Measurements from ENCODE around the gene PTPN14.

DNA sequence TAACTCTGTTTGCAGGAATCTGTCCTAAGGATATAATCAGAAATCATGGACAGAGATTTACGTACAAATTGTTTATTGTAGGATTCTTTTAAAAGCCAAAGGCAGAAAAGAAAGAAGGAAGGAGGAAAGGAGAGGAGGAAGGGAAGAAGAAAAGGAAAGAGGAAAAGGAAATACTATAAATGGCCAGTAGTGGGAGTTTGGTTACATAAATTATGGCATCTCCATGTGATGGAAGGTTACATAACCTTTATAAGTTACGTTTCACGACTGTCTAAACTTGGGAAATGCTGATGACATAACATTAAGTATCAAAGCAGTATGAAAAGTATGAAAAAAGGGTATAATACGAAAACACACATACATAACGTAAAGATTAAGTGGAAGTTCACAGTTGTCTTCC is 231.5 kb downstream of the PTPN14 start:
- TF ChIP-seq EZH2 (IDR thresholded peaks at IDR 0.05; ENCODE audit: low read depth, unreplicated experiment) (no peak), POLR2AphosphoS5 (IDR thresholded peaks at IDR 0.05; ENCODE audit: low read depth) (no peak), EZH2phosphoT487 (IDR thresholded peaks at IDR 0.05; ENCODE audit: unreplicated experiment) (no peak), JUNB (IDR thresholded peaks at IDR 0.05; ENCODE audit: unreplicated experiment) (no peak), CREB1 (CRISPR knock-in tag; IDR thresholded peaks at IDR 0.05; ENCODE audit: low read depth) (no peak), ZNF331 (CRISPR knock-in tag; IDR thresholded peaks at IDR 0.05; ENCODE audit: low read depth) (no peak)
- TF ChIP-seq, protein P1, sequence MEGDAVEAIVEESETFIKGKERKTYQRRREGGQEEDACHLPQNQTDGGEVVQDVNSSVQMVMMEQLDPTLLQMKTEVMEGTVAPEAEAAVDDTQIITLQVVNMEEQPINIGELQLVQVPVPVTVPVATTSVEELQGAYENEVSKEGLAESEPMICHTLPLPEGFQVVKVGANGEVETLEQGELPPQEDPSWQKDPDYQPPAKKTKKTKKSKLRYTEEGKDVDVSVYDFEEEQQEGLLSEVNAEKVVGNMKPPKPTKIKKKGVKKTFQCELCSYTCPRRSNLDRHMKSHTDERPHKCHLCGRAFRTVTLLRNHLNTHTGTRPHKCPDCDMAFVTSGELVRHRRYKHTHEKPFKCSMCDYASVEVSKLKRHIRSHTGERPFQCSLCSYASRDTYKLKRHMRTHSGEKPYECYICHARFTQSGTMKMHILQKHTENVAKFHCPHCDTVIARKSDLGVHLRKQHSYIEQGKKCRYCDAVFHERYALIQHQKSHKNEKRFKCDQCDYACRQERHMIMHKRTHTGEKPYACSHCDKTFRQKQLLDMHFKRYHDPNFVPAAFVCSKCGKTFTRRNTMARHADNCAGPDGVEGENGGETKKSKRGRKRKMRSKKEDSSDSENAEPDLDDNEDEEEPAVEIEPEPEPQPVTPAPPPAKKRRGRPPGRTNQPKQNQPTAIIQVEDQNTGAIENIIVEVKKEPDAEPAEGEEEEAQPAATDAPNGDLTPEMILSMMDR (conservative IDR thresholded peaks at IDR 0.05; ENCODE audit: low read depth in 2 of 2) = peak in 1 of 2 experiments; percentile 47; a peak in 3 of 4 replicates
- TF ChIP-seq, protein P2, sequence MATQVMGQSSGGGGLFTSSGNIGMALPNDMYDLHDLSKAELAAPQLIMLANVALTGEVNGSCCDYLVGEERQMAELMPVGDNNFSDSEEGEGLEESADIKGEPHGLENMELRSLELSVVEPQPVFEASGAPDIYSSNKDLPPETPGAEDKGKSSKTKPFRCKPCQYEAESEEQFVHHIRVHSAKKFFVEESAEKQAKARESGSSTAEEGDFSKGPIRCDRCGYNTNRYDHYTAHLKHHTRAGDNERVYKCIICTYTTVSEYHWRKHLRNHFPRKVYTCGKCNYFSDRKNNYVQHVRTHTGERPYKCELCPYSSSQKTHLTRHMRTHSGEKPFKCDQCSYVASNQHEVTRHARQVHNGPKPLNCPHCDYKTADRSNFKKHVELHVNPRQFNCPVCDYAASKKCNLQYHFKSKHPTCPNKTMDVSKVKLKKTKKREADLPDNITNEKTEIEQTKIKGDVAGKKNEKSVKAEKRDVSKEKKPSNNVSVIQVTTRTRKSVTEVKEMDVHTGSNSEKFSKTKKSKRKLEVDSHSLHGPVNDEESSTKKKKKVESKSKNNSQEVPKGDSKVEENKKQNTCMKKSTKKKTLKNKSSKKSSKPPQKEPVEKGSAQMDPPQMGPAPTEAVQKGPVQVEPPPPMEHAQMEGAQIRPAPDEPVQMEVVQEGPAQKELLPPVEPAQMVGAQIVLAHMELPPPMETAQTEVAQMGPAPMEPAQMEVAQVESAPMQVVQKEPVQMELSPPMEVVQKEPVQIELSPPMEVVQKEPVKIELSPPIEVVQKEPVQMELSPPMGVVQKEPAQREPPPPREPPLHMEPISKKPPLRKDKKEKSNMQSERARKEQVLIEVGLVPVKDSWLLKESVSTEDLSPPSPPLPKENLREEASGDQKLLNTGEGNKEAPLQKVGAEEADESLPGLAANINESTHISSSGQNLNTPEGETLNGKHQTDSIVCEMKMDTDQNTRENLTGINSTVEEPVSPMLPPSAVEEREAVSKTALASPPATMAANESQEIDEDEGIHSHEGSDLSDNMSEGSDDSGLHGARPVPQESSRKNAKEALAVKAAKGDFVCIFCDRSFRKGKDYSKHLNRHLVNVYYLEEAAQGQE (IDR thresholded peaks at IDR 0.05; ENCODE audit: unreplicated experiment) = no peak
- TF ChIP-seq, protein P3, sequence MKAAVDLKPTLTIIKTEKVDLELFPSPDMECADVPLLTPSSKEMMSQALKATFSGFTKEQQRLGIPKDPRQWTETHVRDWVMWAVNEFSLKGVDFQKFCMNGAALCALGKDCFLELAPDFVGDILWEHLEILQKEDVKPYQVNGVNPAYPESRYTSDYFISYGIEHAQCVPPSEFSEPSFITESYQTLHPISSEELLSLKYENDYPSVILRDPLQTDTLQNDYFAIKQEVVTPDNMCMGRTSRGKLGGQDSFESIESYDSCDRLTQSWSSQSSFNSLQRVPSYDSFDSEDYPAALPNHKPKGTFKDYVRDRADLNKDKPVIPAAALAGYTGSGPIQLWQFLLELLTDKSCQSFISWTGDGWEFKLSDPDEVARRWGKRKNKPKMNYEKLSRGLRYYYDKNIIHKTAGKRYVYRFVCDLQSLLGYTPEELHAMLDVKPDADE (IDR thresholded peaks at IDR 0.05) = no peak

Data from GM23338 (cell line).